HG03354 (cell line): ENCODE data around the gene ARFGAP3.

Experiments used
- ATAC-seq: cut with Tn5 transposase; IDR thresholded peaks from one replicate; pipeline ENCODE4 v1.9.1; 2021; ENCODE audit warnings: mild to moderate bottlenecking; ENCODE audit not compliant: unreplicated experiment, poor library complexity, severe bottlenecking

Gene ARFGAP3, protein sequence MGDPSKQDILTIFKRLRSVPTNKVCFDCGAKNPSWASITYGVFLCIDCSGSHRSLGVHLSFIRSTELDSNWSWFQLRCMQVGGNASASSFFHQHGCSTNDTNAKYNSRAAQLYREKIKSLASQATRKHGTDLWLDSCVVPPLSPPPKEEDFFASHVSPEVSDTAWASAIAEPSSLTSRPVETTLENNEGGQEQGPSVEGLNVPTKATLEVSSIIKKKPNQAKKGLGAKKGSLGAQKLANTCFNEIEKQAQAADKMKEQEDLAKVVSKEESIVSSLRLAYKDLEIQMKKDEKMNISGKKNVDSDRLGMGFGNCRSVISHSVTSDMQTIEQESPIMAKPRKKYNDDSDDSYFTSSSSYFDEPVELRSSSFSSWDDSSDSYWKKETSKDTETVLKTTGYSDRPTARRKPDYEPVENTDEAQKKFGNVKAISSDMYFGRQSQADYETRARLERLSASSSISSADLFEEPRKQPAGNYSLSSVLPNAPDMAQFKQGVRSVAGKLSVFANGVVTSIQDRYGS

DNA sequence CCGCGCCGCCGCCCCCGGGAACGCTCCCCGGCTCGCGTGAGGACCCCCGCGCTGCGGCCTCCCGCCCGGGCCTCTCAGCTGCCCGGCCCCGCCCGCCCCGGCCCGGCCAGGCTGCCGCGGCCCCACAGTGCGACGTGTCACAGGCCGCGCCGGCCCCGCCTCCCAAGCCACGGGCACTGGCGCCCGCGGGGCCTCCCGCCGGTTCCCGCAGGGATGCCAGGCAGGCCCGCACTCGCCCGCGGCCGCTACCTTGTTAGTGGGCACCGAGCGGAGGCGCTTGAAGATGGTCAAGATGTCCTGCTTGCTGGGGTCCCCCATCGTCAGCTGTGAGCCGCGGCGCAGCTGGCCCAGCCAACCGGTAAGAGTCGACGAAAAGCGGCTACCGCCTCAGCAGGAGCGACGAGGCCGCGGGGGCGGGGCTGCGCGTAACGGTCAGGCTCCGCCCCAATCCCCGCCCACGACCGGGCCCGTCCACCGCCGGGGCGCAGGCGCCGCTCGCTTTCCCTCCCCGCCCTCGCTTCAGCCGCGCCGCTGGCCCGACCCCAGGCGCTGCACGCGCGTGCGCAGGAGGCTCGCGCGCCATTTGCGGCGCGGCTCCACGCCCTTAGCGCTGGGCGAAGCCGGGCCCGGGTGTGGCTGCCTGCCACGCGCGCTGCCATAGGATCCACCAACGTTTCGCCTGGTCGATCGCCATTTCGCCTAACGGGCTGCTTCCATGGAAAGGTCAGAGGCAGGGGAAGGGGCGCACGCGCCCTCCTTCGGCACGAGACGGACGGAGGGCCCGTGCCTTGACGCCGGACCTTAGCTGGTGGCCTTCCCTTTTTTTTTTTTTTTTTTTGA, at the start of gene ARFGAP3:
Gene ARFGAP3, minus strand, starts transcription at position 409 of the 840 bp plus-strand sequence. Its CDS starts 91 bp downstream, at position 318.
- peak; percentile 81 for ATAC-seq

DNA sequence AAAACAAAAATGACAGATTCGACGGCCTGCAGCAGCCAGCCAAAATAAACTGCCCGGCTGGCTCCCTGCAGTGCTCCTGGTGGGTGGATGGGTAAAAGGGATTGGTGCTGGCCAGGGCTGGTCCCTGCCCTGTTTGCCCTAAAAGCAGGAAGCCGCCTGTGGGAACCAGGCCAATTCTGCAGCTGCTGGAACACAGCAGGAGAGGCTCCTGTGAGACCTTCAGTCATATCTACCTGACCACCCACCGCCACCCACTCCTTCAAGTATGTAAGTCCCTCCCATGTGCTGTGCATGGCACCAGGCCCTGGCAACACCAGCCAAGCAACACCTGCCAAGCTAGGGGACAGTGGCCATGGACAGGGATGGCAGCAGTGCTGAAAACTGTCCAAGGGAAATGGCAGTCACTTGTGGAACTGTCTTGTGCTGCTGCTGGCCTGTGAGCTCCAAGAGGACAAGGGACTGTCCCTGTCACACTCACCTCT, 48.7 kb upstream of the ARFGAP3 start:
- ATAC-seq = no peak

DNA sequence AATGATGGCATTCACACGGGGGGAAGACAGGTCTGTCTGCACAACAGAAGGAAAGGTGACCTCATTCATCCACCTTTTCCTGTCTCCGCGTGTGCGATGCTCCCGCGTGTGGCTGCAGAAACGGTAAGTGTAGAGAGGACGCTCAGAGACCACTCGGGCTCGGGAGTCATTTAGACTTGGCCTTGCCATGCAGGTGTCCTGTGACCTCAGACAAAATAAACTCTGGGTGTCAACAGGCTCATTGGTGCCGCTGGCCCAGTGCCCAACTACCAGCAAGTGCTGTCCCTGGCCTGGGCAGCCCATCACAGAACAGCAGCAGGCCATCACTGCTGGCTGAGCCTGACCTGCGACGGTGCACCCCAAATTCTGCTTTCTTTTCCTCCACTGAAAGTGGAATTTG, 48.1 kb upstream of the ARFGAP3 start:
- no peak for ATAC-seq

DNA sequence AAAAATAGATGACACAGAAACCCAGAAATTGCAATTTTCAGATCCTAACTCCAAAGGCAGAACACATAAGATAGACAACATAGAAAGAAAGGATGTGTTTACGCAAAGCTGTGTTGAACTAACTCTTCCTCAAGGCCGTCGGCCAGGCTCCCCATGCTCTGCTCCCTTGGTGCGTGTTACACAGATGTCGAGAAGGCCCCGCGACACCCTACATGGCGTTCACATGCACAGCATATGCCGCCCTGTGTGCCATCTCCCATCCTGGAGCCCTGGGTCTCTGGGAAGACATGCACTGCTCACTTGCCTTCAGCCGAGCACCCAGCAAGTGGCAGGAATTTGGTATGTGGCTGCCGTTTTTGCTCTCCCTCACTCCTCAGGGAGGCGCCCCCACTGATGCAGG, 47.0 kb upstream of the ARFGAP3 start:
- ATAC-seq = no peak

DNA sequence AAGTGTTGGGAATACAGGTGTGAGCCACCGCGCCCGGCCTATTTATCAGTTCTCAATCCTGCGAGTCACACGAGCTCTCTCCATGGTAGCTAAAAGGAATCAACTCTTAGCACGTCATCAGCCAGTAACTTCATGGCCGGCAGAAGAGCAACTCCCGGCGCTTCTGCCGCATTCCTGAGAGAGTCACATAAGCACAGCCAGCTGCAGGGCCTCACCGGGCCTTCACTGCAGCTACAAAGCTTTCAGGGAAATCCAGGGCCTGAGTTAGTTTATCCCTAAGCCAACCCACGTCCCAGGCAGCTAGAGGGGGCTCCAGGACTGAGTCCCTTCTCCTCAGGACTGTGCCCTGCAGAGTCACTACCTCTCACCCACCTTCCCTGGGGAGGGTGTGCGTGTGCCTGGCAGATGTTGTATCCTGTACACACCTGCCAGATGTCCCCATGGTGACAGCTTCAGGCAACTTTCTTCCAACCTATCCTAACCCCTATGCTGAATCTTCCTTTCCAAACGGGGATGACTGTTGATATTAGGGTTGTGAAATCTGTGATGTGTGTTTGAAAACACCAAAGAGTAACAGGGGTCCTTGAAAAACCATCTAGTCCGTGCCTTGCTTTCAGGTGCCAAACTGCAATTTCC, 45.9 kb upstream of the ARFGAP3 start:
- no peak for ATAC-seq

DNA sequence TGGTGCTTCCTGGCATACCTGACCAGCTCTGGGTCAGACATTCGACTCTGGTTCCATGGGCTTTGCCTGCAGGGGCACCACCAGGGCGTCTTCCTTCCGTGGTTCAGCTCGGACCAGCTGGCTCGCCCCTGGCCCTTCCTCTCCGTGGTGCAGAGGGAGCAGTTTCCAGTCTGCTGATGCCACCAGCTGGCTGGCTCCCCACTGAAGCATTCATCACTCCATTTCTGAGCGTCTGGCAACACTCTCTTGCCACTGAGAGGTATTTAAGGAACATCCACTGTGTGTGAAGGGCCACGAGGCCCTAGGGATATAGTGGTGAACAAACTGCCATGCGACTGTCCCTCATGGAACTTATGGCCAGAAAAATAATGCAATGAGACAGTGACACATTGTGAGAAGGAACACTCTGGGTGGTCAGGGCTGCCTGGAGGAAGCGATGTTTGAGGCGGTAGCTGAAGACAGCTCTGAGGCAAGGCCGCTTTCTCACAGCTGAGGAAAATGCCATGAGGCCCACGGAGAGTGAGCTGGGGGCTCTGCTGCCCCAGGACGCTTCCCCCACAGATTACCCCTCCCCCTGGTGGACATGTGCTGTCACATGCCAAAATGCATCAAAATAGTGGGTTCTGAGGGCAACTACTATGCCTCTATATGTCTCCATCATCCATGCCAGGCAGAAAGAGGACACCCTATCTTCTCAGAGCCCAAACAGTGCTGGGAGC, 44.9 kb upstream of the ARFGAP3 start:
- ATAC-seq = no peak

DNA sequence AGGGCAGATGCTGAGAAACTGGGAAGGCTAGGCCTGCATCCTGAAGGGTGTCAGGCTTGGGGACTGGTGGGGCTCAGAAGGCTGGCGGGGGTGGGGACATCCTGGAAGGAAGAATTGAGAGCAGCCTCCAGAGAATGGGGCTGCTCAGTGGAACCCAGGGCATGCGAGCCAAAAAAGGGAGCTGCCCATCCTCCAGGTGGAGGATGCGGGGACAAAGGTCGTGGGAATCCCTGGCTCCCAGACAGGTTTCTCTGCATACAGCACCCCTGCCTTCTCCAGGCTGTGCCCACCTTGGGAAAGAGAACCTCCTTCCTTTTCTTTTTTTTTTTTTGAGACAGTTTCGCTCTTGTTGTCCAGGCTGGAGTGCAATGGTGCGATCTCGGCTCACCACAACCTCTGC, 40.9 kb upstream of the ARFGAP3 start:
- ATAC-seq = no peak

DNA sequence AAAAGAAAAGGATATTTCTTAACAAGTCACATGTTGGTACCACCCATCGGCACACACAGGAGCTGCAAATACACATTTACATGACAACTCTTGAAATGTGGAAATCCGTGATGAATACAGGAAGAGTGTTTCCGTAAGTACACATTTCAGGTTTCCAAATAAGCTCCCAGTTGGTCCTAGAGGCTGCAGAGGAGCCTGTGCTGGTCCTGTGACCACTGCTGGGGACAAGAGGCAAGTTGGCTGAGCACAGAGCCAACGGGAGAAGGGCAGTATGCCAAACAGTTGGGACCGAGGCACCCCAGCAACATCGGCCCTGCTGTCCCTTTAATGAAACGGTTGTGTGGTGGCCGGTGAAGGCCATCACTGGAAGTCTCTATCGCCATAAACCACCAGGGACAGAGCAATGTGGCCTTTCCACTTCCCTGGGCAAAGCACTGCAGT, 38.5 kb upstream of the ARFGAP3 start:
- no peak for ATAC-seq

DNA sequence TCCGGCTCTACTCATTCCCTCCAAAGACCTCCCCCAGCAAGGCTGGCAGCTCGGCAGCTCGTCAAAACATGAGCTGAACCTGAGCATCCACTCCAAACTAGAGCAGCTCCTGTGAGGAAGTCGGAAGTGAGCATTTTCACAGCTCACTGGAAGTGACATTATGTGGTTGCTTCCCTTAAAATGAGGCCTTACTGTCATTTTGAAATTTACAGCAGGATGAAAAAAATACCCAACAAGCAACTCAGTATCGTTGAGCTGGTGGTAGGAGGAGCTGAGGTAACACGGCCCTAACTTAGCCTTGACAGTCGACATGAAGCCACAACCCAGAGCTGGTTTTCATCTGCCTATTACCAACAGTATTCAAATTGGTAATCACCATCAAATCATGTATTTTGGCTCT, 38.0 kb upstream of the ARFGAP3 start:
- no peak for ATAC-seq

DNA sequence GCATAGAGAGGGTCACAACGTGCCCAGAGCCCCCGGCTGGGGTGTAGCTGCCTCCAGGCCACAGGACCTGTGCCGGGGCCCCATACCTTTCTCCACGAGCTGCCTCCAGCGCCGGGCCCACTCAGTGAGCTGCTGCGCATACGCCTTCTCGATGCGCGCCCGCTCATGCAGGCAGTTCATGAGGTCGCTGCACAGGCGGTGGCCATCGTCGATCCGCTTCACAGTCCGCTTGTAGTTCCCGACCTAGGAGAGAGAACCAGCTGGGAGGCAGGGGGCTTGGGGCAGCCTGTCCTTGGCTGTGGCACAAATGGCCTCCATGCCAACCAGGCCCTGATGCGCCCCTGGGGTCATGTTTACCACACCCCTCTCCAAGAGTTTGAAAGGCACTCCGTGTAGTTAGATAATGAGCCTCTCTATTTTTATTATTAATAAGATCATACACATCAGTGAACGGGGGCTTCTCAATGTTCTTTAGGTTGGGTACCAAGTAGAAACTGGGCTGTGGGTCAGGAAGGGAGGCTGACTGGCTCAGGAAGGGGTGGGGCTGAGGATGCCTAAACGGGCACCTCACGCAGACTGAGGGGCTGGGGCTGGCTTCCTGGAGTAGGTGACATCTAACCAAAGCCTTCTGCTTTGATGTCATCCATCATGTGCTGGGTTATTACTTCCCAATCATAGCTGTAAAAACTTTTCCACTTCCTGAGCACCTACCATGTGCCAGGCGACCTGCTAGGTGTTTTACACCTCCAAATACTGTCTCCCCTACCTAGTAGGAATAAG, 36.5 kb upstream of the ARFGAP3 start:
- ATAC-seq = no peak

DNA sequence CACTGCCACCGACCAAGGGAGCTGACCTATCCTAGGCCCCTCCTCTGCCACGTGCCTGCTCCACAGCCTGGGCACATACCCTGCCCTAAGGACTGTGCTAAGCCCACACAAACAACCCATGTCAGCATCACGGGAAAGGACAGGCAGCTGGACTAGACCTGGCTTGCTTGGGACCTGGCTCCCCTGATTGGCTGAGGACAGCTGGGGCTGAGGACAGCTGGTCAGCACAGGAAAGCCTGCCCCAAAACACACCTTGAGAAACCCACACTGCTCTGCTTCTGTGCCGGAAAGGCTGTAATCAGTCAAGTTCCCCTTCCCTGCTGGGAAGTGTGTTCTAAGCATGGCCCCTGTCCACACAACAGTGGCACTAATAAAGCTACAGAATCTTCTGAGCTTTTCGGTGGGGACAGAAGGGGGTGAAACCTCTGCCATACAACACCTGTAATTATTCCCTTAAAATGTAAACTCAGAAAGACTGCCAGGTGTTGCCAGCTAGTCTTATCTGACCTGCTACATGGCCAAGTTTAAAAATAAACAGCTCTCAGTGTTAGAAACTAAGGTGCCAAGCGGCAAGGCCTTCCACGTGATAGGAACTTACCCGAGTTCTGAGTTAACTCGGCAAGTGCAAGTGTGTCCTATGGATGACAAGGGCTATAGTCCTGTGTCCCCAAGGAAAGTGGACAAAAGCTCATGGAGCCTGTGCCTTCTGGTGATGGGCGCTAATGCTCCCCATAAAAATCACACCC, 35.7 kb upstream of the ARFGAP3 start:
- ATAC-seq = no peak

DNA sequence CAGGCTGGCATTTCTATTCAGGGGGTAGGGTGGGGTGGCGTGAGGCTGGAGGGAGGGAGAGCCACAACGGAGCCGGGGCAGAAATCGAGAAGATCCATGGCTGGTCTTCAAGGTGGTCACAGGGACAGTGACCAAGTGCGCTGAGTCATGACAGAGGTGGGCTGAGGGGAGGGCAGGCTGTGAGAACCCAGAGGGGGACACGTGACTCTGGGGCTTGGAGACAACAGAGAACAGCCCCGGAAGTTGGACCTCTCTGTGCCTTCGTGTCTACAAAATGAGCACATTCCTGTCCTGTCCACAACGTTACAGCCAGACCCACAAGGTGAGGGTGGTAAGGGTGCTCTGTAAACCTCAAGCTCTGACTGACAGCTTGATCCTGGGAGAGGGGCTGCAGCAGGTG, 35.1 kb upstream of the ARFGAP3 start:
- ATAC-seq = no peak

DNA sequence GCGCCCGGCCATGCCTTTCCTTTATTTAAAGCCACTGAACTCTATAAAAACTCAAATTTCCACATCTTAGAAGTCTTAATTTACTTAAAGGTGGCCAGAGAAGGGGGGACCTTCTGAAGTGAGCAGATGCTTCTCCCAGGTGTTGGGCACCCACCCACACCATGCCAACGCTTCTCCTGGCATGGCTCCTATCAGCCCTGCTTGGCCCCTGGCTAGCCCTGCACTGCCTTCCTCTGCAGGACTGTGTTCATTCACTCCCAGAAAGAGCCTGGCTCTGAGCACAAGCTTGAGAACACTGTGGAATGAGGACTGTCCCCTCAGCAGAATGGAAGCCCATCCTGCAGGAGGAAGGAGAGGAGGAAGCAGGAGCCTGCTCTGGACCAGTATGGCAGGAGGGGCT, 34.6 kb upstream of the ARFGAP3 start:
- no peak for ATAC-seq

DNA sequence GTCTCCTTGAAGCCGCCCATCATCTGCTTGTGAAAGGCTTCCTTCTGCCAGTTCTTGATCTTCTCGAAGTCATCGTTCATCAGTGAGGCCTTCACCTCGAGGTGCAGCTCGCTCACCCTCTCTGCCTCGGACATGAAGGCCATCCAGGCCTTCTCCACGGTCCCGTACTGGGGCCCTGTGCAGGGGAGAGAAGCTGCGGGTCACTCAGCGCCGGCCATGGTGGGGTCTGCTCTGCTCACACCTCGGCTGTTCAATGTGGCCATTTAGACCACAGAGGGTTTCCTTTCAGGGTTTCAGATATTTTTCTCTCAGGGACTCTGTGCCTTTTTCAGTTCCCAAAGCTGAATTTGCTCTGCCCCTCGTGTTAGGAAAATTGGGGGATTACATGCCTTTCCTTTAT, 33.9 kb upstream of the ARFGAP3 start:
- ATAC-seq = no peak

DNA sequence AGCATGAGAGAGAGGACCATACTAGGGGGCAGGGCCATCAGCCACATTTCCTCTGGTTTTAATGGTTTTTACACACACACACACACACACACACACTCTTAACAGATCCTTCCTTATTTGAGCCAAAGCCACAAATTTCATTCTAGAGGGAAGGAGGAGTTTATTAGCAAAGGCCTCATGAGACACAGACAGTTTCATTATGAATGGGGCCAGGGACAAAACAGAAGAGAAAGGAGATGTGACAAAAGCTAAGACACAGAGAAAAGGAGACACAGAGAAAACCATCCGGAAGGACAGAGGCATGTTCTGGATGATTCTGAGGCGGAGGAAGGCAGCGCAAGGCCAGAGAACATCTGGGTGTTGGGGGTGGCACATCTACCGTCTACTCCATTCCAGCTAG, 32.2 kb upstream of the ARFGAP3 start:
- ATAC-seq = peak; percentile 53

DNA sequence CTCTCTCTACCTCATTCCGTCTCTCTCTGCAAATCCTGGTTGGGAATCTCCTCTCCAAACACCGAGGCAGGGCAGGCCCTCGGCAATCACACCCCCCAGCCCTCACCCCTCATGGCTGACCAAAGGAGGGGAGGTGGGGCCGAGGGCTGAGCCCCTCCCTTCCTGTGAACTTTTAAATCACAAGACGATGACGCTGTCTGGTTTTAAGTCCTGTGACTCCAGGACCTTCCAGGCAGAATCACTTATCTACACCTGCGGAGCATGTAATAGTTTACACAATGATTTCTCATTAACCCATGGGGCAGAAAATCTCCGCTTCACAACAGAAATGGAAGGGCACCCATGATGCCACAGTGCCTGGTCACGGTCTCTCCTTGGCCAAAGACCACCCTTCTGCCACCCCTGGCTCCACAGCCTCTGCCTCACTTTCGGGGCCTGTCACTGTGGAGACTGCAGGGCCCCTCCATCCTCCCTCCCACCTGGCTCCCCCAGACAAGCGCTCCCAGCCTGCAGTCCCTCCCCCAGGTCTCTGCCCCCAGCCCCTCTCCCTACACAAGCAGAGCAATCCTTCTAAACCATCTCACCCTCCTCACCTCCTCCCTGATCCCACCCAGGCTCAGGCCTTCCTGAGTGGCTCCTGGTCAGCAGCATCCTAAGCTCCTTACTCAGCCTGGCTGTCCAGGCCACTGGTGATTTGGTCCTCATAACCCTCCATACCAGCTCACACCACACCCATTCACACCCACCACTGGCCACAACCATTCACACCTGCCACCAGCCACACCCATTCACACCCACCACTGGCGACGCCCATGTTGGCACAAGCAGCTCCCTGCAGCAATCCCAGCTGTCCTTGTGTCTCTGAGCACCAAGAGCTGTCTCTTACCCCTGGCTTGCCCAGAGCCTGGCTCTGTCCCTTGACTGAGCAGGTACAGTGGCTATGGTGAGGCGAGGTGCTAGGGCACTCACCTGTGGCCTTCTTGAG, 30.7 kb upstream of the ARFGAP3 start:
- no peak for ATAC-seq

DNA sequence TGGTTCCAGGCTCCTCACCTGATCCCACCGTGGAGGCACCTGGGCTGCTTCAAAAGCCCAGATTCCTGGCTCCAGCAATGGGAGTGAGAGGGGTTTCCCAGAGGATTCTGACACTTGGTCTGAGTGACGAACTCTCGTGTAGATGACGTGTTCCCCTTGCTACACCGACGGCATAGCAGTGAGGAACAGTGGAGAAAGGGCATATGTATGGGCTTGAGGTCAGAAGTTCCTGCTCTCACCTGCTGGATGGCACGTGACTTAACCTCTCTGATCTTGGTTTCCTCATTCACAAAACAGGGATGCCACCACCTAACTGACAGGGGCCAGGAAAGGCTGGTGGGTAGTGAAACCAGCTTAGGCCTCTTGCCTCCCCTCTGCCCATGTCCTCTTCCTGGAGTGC, 30.0 kb upstream of the ARFGAP3 start:
- no peak for ATAC-seq
